Measurements from ENCODE around the gene GAGE12E.
"Not testable (repeated sequence)": the region's sequence is repeated elsewhere in the genome, so short reads cannot be mapped to it uniquely, and the experiment has no call there.

Gene GAGE12E, protein sequence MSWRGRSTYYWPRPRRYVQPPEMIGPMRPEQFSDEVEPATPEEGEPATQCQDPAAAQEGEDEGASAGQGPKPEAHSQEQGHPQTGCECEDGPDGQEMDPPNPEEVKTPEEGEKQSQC

GRCh38 chrX:49550989-49551388, at the start of gene GAGE12E:
TSS of gene GAGE12E (plus strand) at chrX:49551289. CDS start at chrX:49552444, 1,155 bp downstream.
- DNase-seq: not testable (repeated sequence)

DNA sequence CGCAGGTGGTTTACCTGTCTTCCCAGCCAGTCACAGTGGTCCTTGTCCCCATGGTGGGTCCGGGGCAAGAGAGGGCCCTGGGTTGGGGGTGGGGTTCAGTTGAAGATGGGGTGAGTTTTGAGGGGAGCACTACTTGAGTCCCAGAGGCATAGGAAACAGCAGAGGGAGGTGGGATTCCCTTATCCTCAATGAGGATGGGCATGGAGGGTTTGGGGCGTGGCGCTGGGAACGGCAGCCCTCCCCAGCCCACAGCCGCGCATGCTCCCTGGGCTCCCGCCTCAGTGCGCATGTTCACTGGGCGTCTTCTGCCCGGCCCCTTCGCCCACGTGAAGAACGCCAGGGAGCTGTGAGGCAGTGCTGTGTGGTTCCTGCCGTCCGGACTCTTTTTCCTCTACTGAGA, 19.2 kb upstream of the GAGE12E start, which contains the start of gene GAGE12C:
Gene GAGE12C, plus strand, starts transcription at position 301 of the 400 bp plus-strand sequence. CDS start 1,155 bp downstream, outside the sequence.
- not testable (repeated sequence) for DNase-seq

- not testable (repeated sequence) for DNase-seq
These were observed 9.7 kb upstream of the GAGE12E start, which contains the start of gene GAGE12D for GRCh38 chrX:49541433-49541832. TSS of gene GAGE12D (plus strand) at chrX:49541733. CDS start at chrX:49542888, 1,155 bp downstream.

GRCh38 chrX:49560542-49560941, 9.5 kb downstream of the GAGE12E start, which contains the start of gene GAGE12F:
TSS of gene GAGE12F (plus strand) at chrX:49560842. CDS start at chrX:49561997, 1,155 bp downstream.
- not testable (repeated sequence) for DNase-seq

DNA sequence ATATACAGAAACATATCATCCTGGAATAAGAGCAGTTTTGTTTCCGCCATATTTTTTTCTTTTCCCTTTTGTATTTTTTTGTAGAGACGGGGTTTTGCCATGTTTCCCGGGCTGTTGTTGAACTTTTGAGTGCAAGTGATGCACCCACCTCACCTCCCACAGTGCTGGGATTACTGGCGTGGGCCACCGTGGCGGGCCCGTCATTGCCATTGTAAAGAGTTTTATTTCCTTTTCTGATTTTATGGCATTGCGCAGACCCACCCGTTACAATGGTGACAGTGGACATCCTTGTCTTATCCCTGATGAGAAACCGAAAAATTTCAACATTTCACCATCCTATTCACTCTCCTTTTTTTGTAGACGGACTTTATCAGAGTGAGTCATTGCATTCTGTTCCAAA, 17.6 kb downstream of the GAGE12E start:
- not testable (repeated sequence) for DNase-seq

GRCh38 chrX:49569152-49569551, 18.1 kb downstream of the GAGE12E start:
- not testable (repeated sequence) for DNase-seq

DNA sequence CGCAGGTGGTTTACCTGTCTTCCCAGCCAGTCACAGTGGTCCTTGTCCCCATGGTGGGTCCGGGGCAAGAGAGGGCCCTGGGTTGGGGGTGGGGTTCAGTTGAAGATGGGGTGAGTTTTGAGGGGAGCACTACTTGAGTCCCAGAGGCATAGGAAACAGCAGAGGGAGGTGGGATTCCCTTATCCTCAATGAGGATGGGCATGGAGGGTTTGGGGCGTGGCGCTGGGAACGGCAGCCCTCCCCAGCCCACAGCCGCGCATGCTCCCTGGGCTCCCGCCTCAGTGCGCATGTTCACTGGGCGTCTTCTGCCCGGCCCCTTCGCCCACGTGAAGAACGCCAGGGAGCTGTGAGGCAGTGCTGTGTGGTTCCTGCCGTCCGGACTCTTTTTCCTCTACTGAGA, 19.0 kb downstream of the GAGE12E start, which contains the start of gene GAGE12G:
Gene GAGE12G, plus strand, starts transcription at position 301 of the 400 bp plus-strand sequence. CDS start 1,155 bp downstream, outside the sequence.
- DNase-seq: not testable (repeated sequence)

GRCh38 chrX:49579649-49580048, 28.6 kb downstream of the GAGE12E start, which contains the start of gene GAGE12H:
TSS of gene GAGE12H (plus strand) at chrX:49579949. CDS start at chrX:49581104, 1,155 bp downstream.
- not testable (repeated sequence) for DNase-seq

DNA sequence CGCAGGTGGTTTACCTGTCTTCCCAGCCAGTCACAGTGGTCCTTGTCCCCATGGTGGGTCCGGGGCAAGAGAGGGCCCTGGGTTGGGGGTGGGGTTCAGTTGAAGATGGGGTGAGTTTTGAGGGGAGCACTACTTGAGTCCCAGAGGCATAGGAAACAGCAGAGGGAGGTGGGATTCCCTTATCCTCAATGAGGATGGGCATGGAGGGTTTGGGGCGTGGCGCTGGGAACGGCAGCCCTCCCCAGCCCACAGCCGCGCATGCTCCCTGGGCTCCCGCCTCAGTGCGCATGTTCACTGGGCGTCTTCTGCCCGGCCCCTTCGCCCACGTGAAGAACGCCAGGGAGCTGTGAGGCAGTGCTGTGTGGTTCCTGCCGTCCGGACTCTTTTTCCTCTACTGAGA, 38.1 kb downstream of the GAGE12E start, which contains the start of gene GAGE2A:
Gene GAGE2A, plus strand, starts transcription at position 301 of the 400 bp plus-strand sequence. CDS start 1,155 bp downstream, outside the sequence.
- not testable (repeated sequence) for DNase-seq

GRCh38 chrX:49589769-49590478, 38.8 kb downstream of the GAGE12E start:
- not testable (repeated sequence) for DNase-seq

DNA sequence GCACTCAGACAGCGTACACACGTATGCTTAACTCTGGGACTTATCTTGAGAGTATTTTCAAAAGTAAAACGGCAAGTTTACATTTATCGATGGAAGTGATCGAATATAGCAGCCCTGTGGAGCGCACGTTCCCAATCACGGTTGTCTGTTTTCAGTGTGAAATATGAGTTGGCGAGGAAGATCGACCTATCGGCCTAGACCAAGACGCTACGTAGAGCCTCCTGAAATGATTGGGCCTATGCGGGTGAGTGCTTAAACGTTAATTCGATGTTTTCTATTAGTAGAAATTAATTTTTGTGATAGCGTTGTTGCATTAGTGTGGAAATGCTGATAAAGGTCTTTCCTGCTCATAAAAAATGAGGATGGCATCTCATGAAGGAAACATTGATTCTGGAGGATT, 39.4 kb downstream of the GAGE12E start:
- DNase-seq: not testable (repeated sequence)

- not testable (repeated sequence) for DNase-seq
These were observed 47.6 kb downstream of the GAGE12E start, which contains the start of gene GAGE1 for GRCh38 chrX:49598720-49599119. TSS of gene GAGE1 (plus strand) at chrX:49599020. CDS start at chrX:49600175, 1,155 bp downstream.
